ENCODE results near the gene VSTM1.

GRCh38 chr19:53999694-54000093, 64.0 kb downstream of the VSTM1 start:
- no peak for TF ChIP-seq CTCF (tag by site-specific recombination; IDR thresholded peaks at IDR 0.05)
- no peak for TF ChIP-seq ZNF18 (tag by site-specific recombination; IDR thresholded peaks at IDR 0.05)
- no peak for TF ChIP-seq ZNF184 (tag by site-specific recombination; IDR thresholded peaks at IDR 0.05)
- no peak for TF ChIP-seq ZBTB21 (tag by site-specific recombination; IDR thresholded peaks at IDR 0.05)
- TF ChIP-seq ZNF791 (tag by site-specific recombination; IDR thresholded peaks at IDR 0.05): no peak
- TF ChIP-seq, protein P1, sequence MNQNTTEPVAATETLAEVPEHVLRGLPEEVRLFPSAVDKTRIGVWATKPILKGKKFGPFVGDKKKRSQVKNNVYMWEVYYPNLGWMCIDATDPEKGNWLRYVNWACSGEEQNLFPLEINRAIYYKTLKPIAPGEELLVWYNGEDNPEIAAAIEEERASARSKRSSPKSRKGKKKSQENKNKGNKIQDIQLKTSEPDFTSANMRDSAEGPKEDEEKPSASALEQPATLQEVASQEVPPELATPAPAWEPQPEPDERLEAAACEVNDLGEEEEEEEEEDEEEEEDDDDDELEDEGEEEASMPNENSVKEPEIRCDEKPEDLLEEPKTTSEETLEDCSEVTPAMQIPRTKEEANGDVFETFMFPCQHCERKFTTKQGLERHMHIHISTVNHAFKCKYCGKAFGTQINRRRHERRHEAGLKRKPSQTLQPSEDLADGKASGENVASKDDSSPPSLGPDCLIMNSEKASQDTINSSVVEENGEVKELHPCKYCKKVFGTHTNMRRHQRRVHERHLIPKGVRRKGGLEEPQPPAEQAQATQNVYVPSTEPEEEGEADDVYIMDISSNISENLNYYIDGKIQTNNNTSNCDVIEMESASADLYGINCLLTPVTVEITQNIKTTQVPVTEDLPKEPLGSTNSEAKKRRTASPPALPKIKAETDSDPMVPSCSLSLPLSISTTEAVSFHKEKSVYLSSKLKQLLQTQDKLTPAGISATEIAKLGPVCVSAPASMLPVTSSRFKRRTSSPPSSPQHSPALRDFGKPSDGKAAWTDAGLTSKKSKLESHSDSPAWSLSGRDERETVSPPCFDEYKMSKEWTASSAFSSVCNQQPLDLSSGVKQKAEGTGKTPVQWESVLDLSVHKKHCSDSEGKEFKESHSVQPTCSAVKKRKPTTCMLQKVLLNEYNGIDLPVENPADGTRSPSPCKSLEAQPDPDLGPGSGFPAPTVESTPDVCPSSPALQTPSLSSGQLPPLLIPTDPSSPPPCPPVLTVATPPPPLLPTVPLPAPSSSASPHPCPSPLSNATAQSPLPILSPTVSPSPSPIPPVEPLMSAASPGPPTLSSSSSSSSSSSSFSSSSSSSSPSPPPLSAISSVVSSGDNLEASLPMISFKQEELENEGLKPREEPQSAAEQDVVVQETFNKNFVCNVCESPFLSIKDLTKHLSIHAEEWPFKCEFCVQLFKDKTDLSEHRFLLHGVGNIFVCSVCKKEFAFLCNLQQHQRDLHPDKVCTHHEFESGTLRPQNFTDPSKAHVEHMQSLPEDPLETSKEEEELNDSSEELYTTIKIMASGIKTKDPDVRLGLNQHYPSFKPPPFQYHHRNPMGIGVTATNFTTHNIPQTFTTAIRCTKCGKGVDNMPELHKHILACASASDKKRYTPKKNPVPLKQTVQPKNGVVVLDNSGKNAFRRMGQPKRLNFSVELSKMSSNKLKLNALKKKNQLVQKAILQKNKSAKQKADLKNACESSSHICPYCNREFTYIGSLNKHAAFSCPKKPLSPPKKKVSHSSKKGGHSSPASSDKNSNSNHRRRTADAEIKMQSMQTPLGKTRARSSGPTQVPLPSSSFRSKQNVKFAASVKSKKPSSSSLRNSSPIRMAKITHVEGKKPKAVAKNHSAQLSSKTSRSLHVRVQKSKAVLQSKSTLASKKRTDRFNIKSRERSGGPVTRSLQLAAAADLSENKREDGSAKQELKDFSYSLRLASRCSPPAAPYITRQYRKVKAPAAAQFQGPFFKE (tag by site-specific recombination; IDR thresholded peaks at IDR 0.05; ENCODE audit: borderline replicate concordance): no peak
- TF ChIP-seq ZNF114 (tag by site-specific recombination; IDR thresholded peaks at IDR 0.05): no peak
- TF ChIP-seq ZNF274 (IDR thresholded peaks at IDR 0.05; ENCODE audit: low read length): no peak
- TF ChIP-seq ZNF274 (tag by site-specific recombination; IDR thresholded peaks at IDR 0.05; ENCODE audit: borderline replicate concordance): no peak
- no peak for TF ChIP-seq YY2 (tag by site-specific recombination; IDR thresholded peaks at IDR 0.05)
- no peak for TF ChIP-seq YY1 (tag by site-specific recombination; IDR thresholded peaks at IDR 0.05)
- TF ChIP-seq PBX3 (CRISPR knock-in tag; IDR thresholded peaks at IDR 0.05): no peak
- TF ChIP-seq, protein P2, sequence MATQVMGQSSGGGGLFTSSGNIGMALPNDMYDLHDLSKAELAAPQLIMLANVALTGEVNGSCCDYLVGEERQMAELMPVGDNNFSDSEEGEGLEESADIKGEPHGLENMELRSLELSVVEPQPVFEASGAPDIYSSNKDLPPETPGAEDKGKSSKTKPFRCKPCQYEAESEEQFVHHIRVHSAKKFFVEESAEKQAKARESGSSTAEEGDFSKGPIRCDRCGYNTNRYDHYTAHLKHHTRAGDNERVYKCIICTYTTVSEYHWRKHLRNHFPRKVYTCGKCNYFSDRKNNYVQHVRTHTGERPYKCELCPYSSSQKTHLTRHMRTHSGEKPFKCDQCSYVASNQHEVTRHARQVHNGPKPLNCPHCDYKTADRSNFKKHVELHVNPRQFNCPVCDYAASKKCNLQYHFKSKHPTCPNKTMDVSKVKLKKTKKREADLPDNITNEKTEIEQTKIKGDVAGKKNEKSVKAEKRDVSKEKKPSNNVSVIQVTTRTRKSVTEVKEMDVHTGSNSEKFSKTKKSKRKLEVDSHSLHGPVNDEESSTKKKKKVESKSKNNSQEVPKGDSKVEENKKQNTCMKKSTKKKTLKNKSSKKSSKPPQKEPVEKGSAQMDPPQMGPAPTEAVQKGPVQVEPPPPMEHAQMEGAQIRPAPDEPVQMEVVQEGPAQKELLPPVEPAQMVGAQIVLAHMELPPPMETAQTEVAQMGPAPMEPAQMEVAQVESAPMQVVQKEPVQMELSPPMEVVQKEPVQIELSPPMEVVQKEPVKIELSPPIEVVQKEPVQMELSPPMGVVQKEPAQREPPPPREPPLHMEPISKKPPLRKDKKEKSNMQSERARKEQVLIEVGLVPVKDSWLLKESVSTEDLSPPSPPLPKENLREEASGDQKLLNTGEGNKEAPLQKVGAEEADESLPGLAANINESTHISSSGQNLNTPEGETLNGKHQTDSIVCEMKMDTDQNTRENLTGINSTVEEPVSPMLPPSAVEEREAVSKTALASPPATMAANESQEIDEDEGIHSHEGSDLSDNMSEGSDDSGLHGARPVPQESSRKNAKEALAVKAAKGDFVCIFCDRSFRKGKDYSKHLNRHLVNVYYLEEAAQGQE (tag by site-specific recombination; IDR thresholded peaks at IDR 0.05): no peak
